Mononuclear cell (primary cell): Measurements from ENCODE around the gene DENND1B. TPM values are rescaled to one million over a fixed set of nuclear protein-coding genes. Genes with fewer than 3 reads are reported as not detected.

ENCODE experiments used
- H3K27me3 ChIP-seq: 2 replicates; pipeline ENCODE4 v1.6.0; 2011; ENCODE audit warnings: low read length, control low read depth; ENCODE audit not compliant: insufficient read depth
- H3K4me1 ChIP-seq: 2 replicates; pipeline ENCODE4 v1.5.1; 2011; ENCODE audit warnings: mild to moderate bottlenecking, low read length, control low read depth; ENCODE audit not compliant: insufficient read depth
- H3K4me3 ChIP-seq: 2 replicates; pipeline ENCODE4 v1.5.1; 2011; ENCODE audit warnings: mild to moderate bottlenecking, low read length, moderate library complexity
- H3K9me3 ChIP-seq: 2 replicates; pipeline ENCODE4 v1.5.1; 2011; ENCODE audit warnings: low read depth, mild to moderate bottlenecking, control low read depth, low read length
- total RNA-seq: library from RNA; depleted of rRNA; stranded (reverse); fragments of >200 nt; gene quantifications from one replicate; pipeline ENCODE4 v1.2.3, GENCODE V29; 2012

Gene DENND1B
- total RNA-seq, 1 donor, result 54.8 TPM

GRCh38 chr1:197788741-197789739 is 13.8 kb upstream of the DENND1B start:
- Histone ChIP-seq H3K9me3 (no peaks in the 10 kb centered on the region), H3K4me1 (no peaks in the 10 kb centered on the region), H3K27me3 (no peaks in the 10 kb centered on the region), H3K4me3 (no peak overlapping the region)

- Histone ChIP-seq H3K4me3 (no peak overlapping the region), H3K9me3 (no peaks in the 10 kb centered on the region), H3K4me1 (peaks cover 2% of the 10 kb centered on the region), H3K27me3 (no peaks in the 10 kb centered on the region)
These were observed 12.6 kb upstream of the DENND1B start for GRCh38 chr1:197787623-197788536.

GRCh38 chr1:197787056-197787455 is 11.8 kb upstream of the DENND1B start:
- Histone ChIP-seq H3K4me1 (peaks cover 5% of the 10 kb centered on the region), H3K9me3 (no peaks in the 10 kb centered on the region), H3K4me3 (no peak overlapping the region), H3K27me3 (no peaks in the 10 kb centered on the region)

- Histone ChIP-seq H3K4me3 (no peak overlapping the region), H3K27me3 (no peaks in the 10 kb centered on the region), H3K4me1 (peaks cover 5% of the 10 kb centered on the region), H3K9me3 (no peaks in the 10 kb centered on the region)
These were observed 11.0 kb upstream of the DENND1B start for GRCh38 chr1:197786280-197786679.

GRCh38 chr1:197783510-197783948 is 8.2 kb upstream of the DENND1B start:
- peaks cover 7% of the 10 kb centered on the region for H3K4me1 ChIP-seq
- no peaks in the 10 kb centered on the region for H3K9me3 ChIP-seq
- H3K4me3 ChIP-seq, result no peak overlapping the region
- no peaks in the 10 kb centered on the region for H3K27me3 ChIP-seq

- peaks cover 11% of the 10 kb centered on the region for H3K4me1 ChIP-seq
- no peak overlapping the region for H3K4me3 ChIP-seq
- no peaks in the 10 kb centered on the region for H3K27me3 ChIP-seq
- H3K9me3 ChIP-seq, result no peaks in the 10 kb centered on the region
These were observed 7.6 kb upstream of the DENND1B start for GRCh38 chr1:197782722-197783360.

GRCh38 chr1:197781968-197782721 is 6.9 kb upstream of the DENND1B start:
- H3K4me1 ChIP-seq, result peaks cover 11% of the 10 kb centered on the region
- H3K9me3 ChIP-seq, result no peaks in the 10 kb centered on the region
- H3K4me3 ChIP-seq, result no peak overlapping the region
- no peaks in the 10 kb centered on the region for H3K27me3 ChIP-seq

- peaks cover 27% of the 10 kb centered on the region for H3K4me1 ChIP-seq
These were observed 4.6 kb upstream of the DENND1B start for GRCh38 chr1:197779921-197780320.

GRCh38 chr1:197778366-197778945 is 3.2 kb upstream of the DENND1B start:
- Histone ChIP-seq H3K4me1 (peaks cover 27% of the 10 kb centered on the region), H3K27me3 (no peaks in the 10 kb centered on the region), H3K4me3 (no peak overlapping the region), H3K9me3 (no peaks in the 10 kb centered on the region)

More at GRCh38 chr1:197779921-197780320, 4.6 kb upstream of the DENND1B start:
- H3K9me3 ChIP-seq, result no peaks in the 10 kb centered on the region
- no peak overlapping the region for H3K4me3 ChIP-seq
- H3K27me3 ChIP-seq, result no peaks in the 10 kb centered on the region

GRCh38 chr1:197776351-197777105 is 1.2 kb upstream of the DENND1B start:
- Histone ChIP-seq H3K27me3 (no peaks in the 10 kb centered on the region), H3K9me3 (no peaks in the 10 kb centered on the region), H3K4me1 (peaks cover 34% of the 10 kb centered on the region), H3K4me3 (no peak overlapping the region)

GRCh38 chr1:197774466-197775281 is 606 bp downstream of the DENND1B start:
- Histone ChIP-seq H3K4me3 (peak overlapping the region; percentile 60), H3K27me3 (no peaks in the 10 kb centered on the region), H3K4me1 (peaks cover 36% of the 10 kb centered on the region), H3K9me3 (no peaks in the 10 kb centered on the region)

GRCh38 chr1:197773856-197774255 is 1.4 kb downstream of the DENND1B start:
- no peaks in the 10 kb centered on the region for H3K9me3 ChIP-seq
- no peaks in the 10 kb centered on the region for H3K27me3 ChIP-seq
- peaks cover 36% of the 10 kb centered on the region for H3K4me1 ChIP-seq
- H3K4me3 ChIP-seq, result peak overlapping the region; percentile 60
